Measurements from ENCODE around the gene LHX4.

Gene LHX4

GRCh38 chr1:180188684-180189175, 41.3 kb upstream of the LHX4 start:
- H3K79me1 ChIP-seq (ENCODE audit: low read length) = no peaks in the 10 kb centered on the region
- no peak overlapping the region for H2BK15ac ChIP-seq (replicated peaks; ENCODE audit: low read depth)
- no peak overlapping the region for H3K4me2 ChIP-seq (ENCODE audit: low read length)
- no peak overlapping the region for H3K4me3 ChIP-seq (ENCODE audit: low read length)
- WGBS (ENCODE audit: extremely low coverage, insufficient coverage, low lambda C conversion rate) = no CpG with 5 or more reads among the region's 8 CpGs
- no peak overlapping the region for H3K27ac ChIP-seq (ENCODE audit: low read depth, low read length)
- no peaks in the 10 kb centered on the region for H3K79me2 ChIP-seq (ENCODE audit: control insufficient read depth, insufficient read depth, low read length)
- no peak overlapping the region for H3K9ac ChIP-seq (ENCODE audit: low read length)
- no peak overlapping the region for H4K8ac ChIP-seq (ENCODE audit: low read depth, low read length)
- H3K56ac ChIP-seq (ENCODE audit: low read length) = no peak overlapping the region
- no peak overlapping the region for H2AK5ac ChIP-seq (ENCODE audit: low read length)
- no peak overlapping the region for H4K5ac ChIP-seq (ENCODE audit: low read length)
- H3K4ac ChIP-seq (ENCODE audit: low read depth, low read length) = no peak overlapping the region
- no peak overlapping the region for H2BK120ac ChIP-seq (ENCODE audit: low read depth, low read length)
- H3K36me3 ChIP-seq (ENCODE audit: control insufficient read depth, insufficient read depth, low read length) = peaks cover 2% of the 10 kb centered on the region
- H2BK5ac ChIP-seq (ENCODE audit: low read length) = no peak overlapping the region
- no peaks in the 10 kb centered on the region for H3K27me3 ChIP-seq (ENCODE audit: insufficient read depth, low read length, poor library complexity)
- no peak for DNase-seq
- no peak overlapping the region for H3K23ac ChIP-seq (ENCODE audit: low read length)
- no peak overlapping the region for H3K18ac ChIP-seq (ENCODE audit: low read length)
- no peaks in the 10 kb centered on the region for H3K4me1 ChIP-seq (ENCODE audit: control insufficient read depth, low read depth, low read length)

DNA sequence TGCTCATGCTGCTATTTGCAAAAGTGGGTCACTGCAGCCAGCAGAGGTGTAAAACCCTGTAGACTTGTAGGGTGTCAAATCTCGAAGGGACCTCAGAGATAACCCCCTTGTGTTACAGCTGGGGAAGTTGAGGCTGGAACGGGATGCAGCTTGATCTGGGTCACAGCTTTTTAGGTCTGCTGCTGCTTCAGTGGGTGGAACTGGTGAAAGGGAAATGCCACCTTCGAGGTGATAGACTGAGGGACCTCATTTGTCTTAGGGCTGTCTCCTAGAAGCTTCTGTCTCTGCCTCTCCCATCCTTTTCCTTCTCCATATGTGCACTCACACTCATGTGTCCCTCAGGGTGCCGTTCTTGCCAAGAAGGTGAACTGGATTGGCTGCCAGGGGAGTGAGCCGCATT, 40.0 kb upstream of the LHX4 start:
- no CpG with 5 or more reads among the region's 5 CpGs for WGBS (ENCODE audit: extremely low coverage, insufficient coverage, low lambda C conversion rate)
- H3K36me3 ChIP-seq (ENCODE audit: control insufficient read depth, insufficient read depth, low read length) = no peaks in the 10 kb centered on the region
- no peak overlapping the region for H3K4me2 ChIP-seq (ENCODE audit: low read length)
- no peak overlapping the region for H3K56ac ChIP-seq (ENCODE audit: low read length)
- no peak overlapping the region for H3K4me3 ChIP-seq (ENCODE audit: low read length)
- no peak overlapping the region for H3K18ac ChIP-seq (ENCODE audit: low read length)
- no peak overlapping the region for H4K5ac ChIP-seq (ENCODE audit: low read length)
- H3K27ac ChIP-seq (ENCODE audit: low read depth, low read length) = no peak overlapping the region
- H2AK5ac ChIP-seq (ENCODE audit: low read length) = no peak overlapping the region
- H3K23ac ChIP-seq (ENCODE audit: low read length) = no peak overlapping the region
- H3K9ac ChIP-seq (ENCODE audit: low read length) = no peak overlapping the region
- H3K79me2 ChIP-seq (ENCODE audit: control insufficient read depth, insufficient read depth, low read length) = no peaks in the 10 kb centered on the region
- H2BK120ac ChIP-seq (ENCODE audit: low read depth, low read length) = no peak overlapping the region
- H3K27me3 ChIP-seq (ENCODE audit: insufficient read depth, low read length, poor library complexity) = no peaks in the 10 kb centered on the region
- H3K4ac ChIP-seq (ENCODE audit: low read depth, low read length) = no peak overlapping the region
- H2BK5ac ChIP-seq (ENCODE audit: low read length) = no peak overlapping the region
- DNase-seq = no peak
- H3K79me1 ChIP-seq (ENCODE audit: low read length) = no peaks in the 10 kb centered on the region
- no peak overlapping the region for H2BK15ac ChIP-seq (replicated peaks; ENCODE audit: low read depth)
- no peaks in the 10 kb centered on the region for H3K4me1 ChIP-seq (ENCODE audit: control insufficient read depth, low read depth, low read length)
- no peak overlapping the region for H4K8ac ChIP-seq (ENCODE audit: low read depth, low read length)

DNA sequence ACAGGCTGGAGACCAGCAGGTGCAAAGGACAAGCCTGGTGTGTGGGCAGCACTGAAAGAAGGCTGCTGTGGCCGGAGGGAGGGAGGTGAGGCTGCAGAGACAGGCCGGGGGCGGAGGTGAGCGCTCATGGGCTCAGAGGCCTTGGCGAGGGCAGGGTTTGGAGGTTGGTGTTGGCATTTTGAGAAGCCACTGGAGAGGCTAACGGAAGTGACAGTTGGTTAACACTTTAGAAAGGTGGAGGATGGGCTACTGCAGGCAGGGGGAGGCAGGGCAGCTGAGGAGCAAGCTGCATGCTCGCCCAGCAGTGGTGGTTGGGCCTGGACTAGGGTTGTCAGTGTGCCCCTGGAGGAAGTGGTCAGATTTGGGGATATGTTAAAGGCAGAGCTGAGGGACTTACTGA, 37.9 kb upstream of the LHX4 start:
- H4K5ac ChIP-seq (ENCODE audit: low read length) = no peak overlapping the region
- H3K4me2 ChIP-seq (ENCODE audit: low read length) = no peak overlapping the region
- no peak overlapping the region for H3K4ac ChIP-seq (ENCODE audit: low read depth, low read length)
- no peak overlapping the region for H2BK5ac ChIP-seq (ENCODE audit: low read length)
- no peak overlapping the region for H2AK5ac ChIP-seq (ENCODE audit: low read length)
- H3K4me1 ChIP-seq (ENCODE audit: control insufficient read depth, low read depth, low read length) = no peaks in the 10 kb centered on the region
- H2BK120ac ChIP-seq (ENCODE audit: low read depth, low read length) = no peak overlapping the region
- H3K36me3 ChIP-seq (ENCODE audit: control insufficient read depth, insufficient read depth, low read length) = no peaks in the 10 kb centered on the region
- no peak overlapping the region for H4K8ac ChIP-seq (ENCODE audit: low read depth, low read length)
- DNase-seq = no peak
- no peak overlapping the region for H3K27ac ChIP-seq (ENCODE audit: low read depth, low read length)
- H3K79me1 ChIP-seq (ENCODE audit: low read length) = no peaks in the 10 kb centered on the region
- no peaks in the 10 kb centered on the region for H3K79me2 ChIP-seq (ENCODE audit: control insufficient read depth, insufficient read depth, low read length)
- H2BK15ac ChIP-seq (replicated peaks; ENCODE audit: low read depth) = no peak overlapping the region
- H3K56ac ChIP-seq (ENCODE audit: low read length) = no peak overlapping the region
- H3K27me3 ChIP-seq (ENCODE audit: insufficient read depth, low read length, poor library complexity) = no peaks in the 10 kb centered on the region
- no peak overlapping the region for H3K4me3 ChIP-seq (ENCODE audit: low read length)
- H3K9ac ChIP-seq (ENCODE audit: low read length) = no peak overlapping the region
- no CpG with 5 or more reads among the region's 7 CpGs for WGBS (ENCODE audit: extremely low coverage, insufficient coverage, low lambda C conversion rate)
- no peak overlapping the region for H3K23ac ChIP-seq (ENCODE audit: low read length)
- H3K18ac ChIP-seq (ENCODE audit: low read length) = no peak overlapping the region

GRCh38 chr1:180193141-180194047, 36.7 kb upstream of the LHX4 start:
- Histone ChIP-seq H3K79me1 (ENCODE audit: low read length) (no peaks in the 10 kb centered on the region), H2BK120ac (ENCODE audit: low read depth, low read length) (no peak overlapping the region), H3K9ac (ENCODE audit: low read length) (no peak overlapping the region), H4K5ac (ENCODE audit: low read length) (no peak overlapping the region), H3K18ac (ENCODE audit: low read length) (no peak overlapping the region), H3K4me2 (ENCODE audit: low read length) (no peak overlapping the region), H3K27me3 (ENCODE audit: insufficient read depth, low read length, poor library complexity) (no peaks in the 10 kb centered on the region), H2AK5ac (ENCODE audit: low read length) (no peak overlapping the region), H3K4ac (ENCODE audit: low read depth, low read length) (no peak overlapping the region), H2BK5ac (ENCODE audit: low read length) (no peak overlapping the region), H3K4me3 (ENCODE audit: low read length) (no peak overlapping the region), H3K23ac (ENCODE audit: low read length) (no peak overlapping the region), H3K79me2 (ENCODE audit: control insufficient read depth, insufficient read depth, low read length) (no peaks in the 10 kb centered on the region), H4K8ac (ENCODE audit: low read depth, low read length) (no peak overlapping the region), H3K4me1 (ENCODE audit: control insufficient read depth, low read depth, low read length) (no peaks in the 10 kb centered on the region), H2BK15ac (replicated peaks; ENCODE audit: low read depth) (no peak overlapping the region), H3K56ac (ENCODE audit: low read length) (no peak overlapping the region), H3K27ac (ENCODE audit: low read depth, low read length) (no peak overlapping the region), H3K36me3 (ENCODE audit: control insufficient read depth, insufficient read depth, low read length) (no peaks in the 10 kb centered on the region)
- WGBS (ENCODE audit: extremely low coverage, insufficient coverage, low lambda C conversion rate) = no CpG with 5 or more reads among the region's 18 CpGs
- no peak for DNase-seq

DNA sequence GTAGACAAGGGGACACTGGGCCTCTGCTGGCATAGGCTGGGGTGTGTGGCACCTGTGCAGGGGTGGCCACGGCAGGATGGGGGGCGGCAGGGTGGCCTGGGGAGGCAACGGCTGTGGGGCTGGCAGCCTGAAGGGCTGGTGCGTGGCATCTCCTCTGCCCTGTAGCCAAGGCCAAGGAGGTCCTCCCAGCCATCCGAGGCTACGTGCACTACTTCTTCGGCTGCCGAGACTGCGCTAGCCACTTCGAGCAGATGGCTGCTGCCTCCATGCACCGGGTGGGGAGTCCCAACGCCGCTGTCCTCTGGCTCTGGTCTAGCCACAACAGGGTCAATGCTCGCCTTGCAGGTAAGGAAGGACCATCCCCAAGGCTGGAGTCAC, 36.0 kb upstream of the LHX4 start:
- no peaks in the 10 kb centered on the region for H3K36me3 ChIP-seq (ENCODE audit: control insufficient read depth, insufficient read depth, low read length)
- no peak overlapping the region for H4K5ac ChIP-seq (ENCODE audit: low read length)
- H2BK5ac ChIP-seq (ENCODE audit: low read length) = no peak overlapping the region
- H4K8ac ChIP-seq (ENCODE audit: low read depth, low read length) = no peak overlapping the region
- H3K79me1 ChIP-seq (ENCODE audit: low read length) = no peaks in the 10 kb centered on the region
- H3K18ac ChIP-seq (ENCODE audit: low read length) = no peak overlapping the region
- no peak overlapping the region for H2BK15ac ChIP-seq (replicated peaks; ENCODE audit: low read depth)
- no peak overlapping the region for H2BK120ac ChIP-seq (ENCODE audit: low read depth, low read length)
- H3K23ac ChIP-seq (ENCODE audit: low read length) = no peak overlapping the region
- H3K27me3 ChIP-seq (ENCODE audit: insufficient read depth, low read length, poor library complexity) = no peaks in the 10 kb centered on the region
- H3K27ac ChIP-seq (ENCODE audit: low read depth, low read length) = no peak overlapping the region
- no peak for DNase-seq
- H3K4me2 ChIP-seq (ENCODE audit: low read length) = no peak overlapping the region
- H2AK5ac ChIP-seq (ENCODE audit: low read length) = no peak overlapping the region
- H3K4ac ChIP-seq (ENCODE audit: low read depth, low read length) = no peak overlapping the region
- no peak overlapping the region for H3K4me3 ChIP-seq (ENCODE audit: low read length)
- H3K4me1 ChIP-seq (ENCODE audit: control insufficient read depth, low read depth, low read length) = no peaks in the 10 kb centered on the region
- no peak overlapping the region for H3K9ac ChIP-seq (ENCODE audit: low read length)
- H3K56ac ChIP-seq (ENCODE audit: low read length) = no peak overlapping the region
- no CpG with 5 or more reads among the region's 14 CpGs for WGBS (ENCODE audit: extremely low coverage, insufficient coverage, low lambda C conversion rate)
- H3K79me2 ChIP-seq (ENCODE audit: control insufficient read depth, insufficient read depth, low read length) = no peaks in the 10 kb centered on the region

Measured in mesendoderm (in vitro differentiated cells).